Measurements from ENCODE around the gene FADS6. TPM values are rescaled to one million over a fixed set of nuclear protein-coding genes. Genes with fewer than 3 reads are reported as not detected.

The FADS6 gene
- polyA plus RNA-seq, 1 of the 3 experiments (the other 2 are of a cell fraction), result not detected

DNA sequence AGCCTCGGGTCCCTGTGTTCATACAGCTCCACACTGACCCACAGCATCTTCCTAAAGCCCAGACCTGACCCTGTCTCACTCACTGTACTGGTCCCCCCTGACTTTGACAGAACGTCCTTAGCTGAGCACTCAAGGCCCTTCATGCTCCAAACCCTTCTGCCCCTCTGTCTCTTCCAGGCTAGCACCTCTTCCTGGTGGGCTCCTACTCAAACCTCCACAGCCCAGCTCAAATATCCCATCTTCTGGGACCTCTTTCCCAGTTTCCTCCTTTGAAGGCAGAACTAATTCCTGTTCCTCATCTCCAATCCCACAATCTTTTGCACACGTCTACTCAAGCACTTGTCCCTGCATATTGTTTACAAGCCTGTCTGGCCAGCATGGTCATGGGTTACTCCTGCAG is 42.5 kb downstream of the FADS6 start:
- H3K27me3 ChIP-seq (ENCODE audit: insufficient read depth), result peaks cover 35% of the 10 kb centered on the region
- no peak overlapping the region for H2AFZ ChIP-seq (ENCODE audit: low read depth)
- no peaks in the 10 kb centered on the region for H3K79me2 ChIP-seq (ENCODE audit: insufficient read depth)
- H3K4me1 ChIP-seq (ENCODE audit: control insufficient read depth in 1 of 2, insufficient read depth in 2 of 2, low read depth in 1 of 2, low read length in 1 of 2), result no peaks in the 10 kb centered on the region; a peak in 1 of 4 replicates
- WGBS (ENCODE audit: low lambda C conversion rate), result 30% methylated on average over 3 of the region's 3 CpGs
- no peak overlapping the region for H3K4me3 ChIP-seq (ENCODE audit: low read depth in 2 of 2, low read length in 1 of 2)
- H3K9me2 ChIP-seq, result no peaks in the 10 kb centered on the region
- H4K20me1 ChIP-seq (ENCODE audit: insufficient read depth), result no peaks in the 10 kb centered on the region
- no peak for DNase-seq
- CTCF ChIA-PET, result interaction anchor here (47.7 to 98.1 kb wide), 2 partner anchors 9 to 33 kb away, joined by 3869 read pairs; partner anchors contain the start of genes FDXR, GRIN2C and NAT9
- H3K36me3 ChIP-seq (replicated peaks in 1 of 2; ENCODE audit: control insufficient read depth in 1 of 2, insufficient read depth in 2 of 2, low read length in 1 of 2), result no peaks in the 10 kb centered on the region
- no peak overlapping the region for H3K9ac ChIP-seq
- H3K4me2 ChIP-seq, result no peak overlapping the region
- TF ChIP-seq TAF1 (IDR thresholded peaks at IDR 0.05; ENCODE audit: borderline replicate concordance, low read depth, low read length), result no peak
- TF ChIP-seq, protein P1, sequence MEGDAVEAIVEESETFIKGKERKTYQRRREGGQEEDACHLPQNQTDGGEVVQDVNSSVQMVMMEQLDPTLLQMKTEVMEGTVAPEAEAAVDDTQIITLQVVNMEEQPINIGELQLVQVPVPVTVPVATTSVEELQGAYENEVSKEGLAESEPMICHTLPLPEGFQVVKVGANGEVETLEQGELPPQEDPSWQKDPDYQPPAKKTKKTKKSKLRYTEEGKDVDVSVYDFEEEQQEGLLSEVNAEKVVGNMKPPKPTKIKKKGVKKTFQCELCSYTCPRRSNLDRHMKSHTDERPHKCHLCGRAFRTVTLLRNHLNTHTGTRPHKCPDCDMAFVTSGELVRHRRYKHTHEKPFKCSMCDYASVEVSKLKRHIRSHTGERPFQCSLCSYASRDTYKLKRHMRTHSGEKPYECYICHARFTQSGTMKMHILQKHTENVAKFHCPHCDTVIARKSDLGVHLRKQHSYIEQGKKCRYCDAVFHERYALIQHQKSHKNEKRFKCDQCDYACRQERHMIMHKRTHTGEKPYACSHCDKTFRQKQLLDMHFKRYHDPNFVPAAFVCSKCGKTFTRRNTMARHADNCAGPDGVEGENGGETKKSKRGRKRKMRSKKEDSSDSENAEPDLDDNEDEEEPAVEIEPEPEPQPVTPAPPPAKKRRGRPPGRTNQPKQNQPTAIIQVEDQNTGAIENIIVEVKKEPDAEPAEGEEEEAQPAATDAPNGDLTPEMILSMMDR (IDR thresholded peaks at IDR 0.05), result no peak
- no peak for TF ChIP-seq JUND (IDR thresholded peaks at IDR 0.05)
- TF ChIP-seq, protein P2, sequence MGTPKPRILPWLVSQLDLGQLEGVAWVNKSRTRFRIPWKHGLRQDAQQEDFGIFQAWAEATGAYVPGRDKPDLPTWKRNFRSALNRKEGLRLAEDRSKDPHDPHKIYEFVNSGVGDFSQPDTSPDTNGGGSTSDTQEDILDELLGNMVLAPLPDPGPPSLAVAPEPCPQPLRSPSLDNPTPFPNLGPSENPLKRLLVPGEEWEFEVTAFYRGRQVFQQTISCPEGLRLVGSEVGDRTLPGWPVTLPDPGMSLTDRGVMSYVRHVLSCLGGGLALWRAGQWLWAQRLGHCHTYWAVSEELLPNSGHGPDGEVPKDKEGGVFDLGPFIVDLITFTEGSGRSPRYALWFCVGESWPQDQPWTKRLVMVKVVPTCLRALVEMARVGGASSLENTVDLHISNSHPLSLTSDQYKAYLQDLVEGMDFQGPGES (IDR thresholded peaks at IDR 0.05; ENCODE audit: low read depth, low read length), result no peak
- no peak for TF ChIP-seq TEAD4 (IDR thresholded peaks at IDR 0.05; ENCODE audit: borderline replicate concordance, insufficient read depth)
- TF ChIP-seq, protein P3, sequence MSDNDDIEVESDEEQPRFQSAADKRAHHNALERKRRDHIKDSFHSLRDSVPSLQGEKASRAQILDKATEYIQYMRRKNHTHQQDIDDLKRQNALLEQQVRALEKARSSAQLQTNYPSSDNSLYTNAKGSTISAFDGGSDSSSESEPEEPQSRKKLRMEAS (IDR thresholded peaks at IDR 0.05; ENCODE audit: low read depth), result no peak
- TF ChIP-seq, protein P4, sequence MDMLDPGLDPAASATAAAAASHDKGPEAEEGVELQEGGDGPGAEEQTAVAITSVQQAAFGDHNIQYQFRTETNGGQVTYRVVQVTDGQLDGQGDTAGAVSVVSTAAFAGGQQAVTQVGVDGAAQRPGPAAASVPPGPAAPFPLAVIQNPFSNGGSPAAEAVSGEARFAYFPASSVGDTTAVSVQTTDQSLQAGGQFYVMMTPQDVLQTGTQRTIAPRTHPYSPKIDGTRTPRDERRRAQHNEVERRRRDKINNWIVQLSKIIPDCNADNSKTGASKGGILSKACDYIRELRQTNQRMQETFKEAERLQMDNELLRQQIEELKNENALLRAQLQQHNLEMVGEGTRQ (IDR thresholded peaks at IDR 0.05; ENCODE audit: borderline replicate concordance, low read depth, low read length), result no peak
- no peak for TF ChIP-seq FOSL2 (IDR thresholded peaks at IDR 0.05; ENCODE audit: borderline replicate concordance, low read depth)
- TF ChIP-seq SIN3A (IDR thresholded peaks at IDR 0.05; ENCODE audit: borderline replicate concordance, low read depth, low read length), result no peak
- H3F3A ChIP-seq (replicated peaks; ENCODE audit: insufficient read depth), result no peaks in the 10 kb centered on the region
- H3K27ac ChIP-seq (ENCODE audit: low read depth in 2 of 2, low read length in 1 of 2), result no peak overlapping the region
- H3K9me3 ChIP-seq, result no peaks in the 10 kb centered on the region
- POLR2A ChIA-PET, result no interaction called here

DNA sequence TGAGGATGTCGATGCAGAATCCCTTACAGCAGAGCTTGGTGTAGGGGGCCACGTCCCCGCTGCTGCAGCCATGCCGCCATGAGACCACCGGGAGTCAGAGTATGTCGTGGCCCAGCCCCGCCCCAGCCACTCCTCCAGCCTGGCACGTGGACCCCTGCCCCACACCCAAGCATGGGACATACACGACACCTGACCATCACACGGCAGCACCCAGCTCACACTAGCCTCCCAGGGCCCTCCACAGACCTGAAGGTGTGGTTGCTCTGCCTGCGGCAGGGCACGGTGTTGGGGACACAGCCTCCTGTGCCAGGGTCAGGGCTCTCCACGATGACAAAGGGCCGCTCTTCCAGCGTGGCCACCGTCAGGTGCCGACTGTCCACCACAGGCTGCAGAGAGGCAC is 43.1 kb downstream of the FADS6 start:
- CTCF ChIA-PET, result interaction anchor here (47.7 to 98.1 kb wide), 2 partner anchors 9 to 32 kb away, joined by 3869 read pairs; partner anchors contain the start of genes FDXR, GRIN2C and NAT9
- whole genome bisulfite sequencing (ENCODE audit: low lambda C conversion rate), result 42% methylated on average over 7 of the region's 17 CpGs

More for the DNA sequence above, 43.1 kb downstream of the FADS6 start:
- TF ChIP-seq, protein P2 (IDR thresholded peaks at IDR 0.05; ENCODE audit: low read depth, low read length), result no peak
- TF ChIP-seq MXI1 (IDR thresholded peaks at IDR 0.05; ENCODE audit: low read depth, low read length) (no peak), RFX5 (IDR thresholded peaks at IDR 0.05; ENCODE audit: low read length) (no peak), RCOR1 (IDR thresholded peaks at IDR 0.05; ENCODE audit: low read length) (no peak), GABPA (IDR thresholded peaks at IDR 0.05; ENCODE audit: low read depth) (no peak), TAF1 (IDR thresholded peaks at IDR 0.05; ENCODE audit: borderline replicate concordance, low read depth, low read length) (no peak), SIN3A (IDR thresholded peaks at IDR 0.05; ENCODE audit: borderline replicate concordance, low read depth, low read length) (no peak), FOXJ3 (CRISPR knock-in tag; IDR thresholded peaks at IDR 0.05) (no peak), TEAD4 (IDR thresholded peaks at IDR 0.05; ENCODE audit: borderline replicate concordance, insufficient read depth) (no peak)
- TF ChIP-seq, protein P4 (IDR thresholded peaks at IDR 0.05; ENCODE audit: borderline replicate concordance, low read depth, low read length), result no peak
- TF ChIP-seq, protein P5, sequence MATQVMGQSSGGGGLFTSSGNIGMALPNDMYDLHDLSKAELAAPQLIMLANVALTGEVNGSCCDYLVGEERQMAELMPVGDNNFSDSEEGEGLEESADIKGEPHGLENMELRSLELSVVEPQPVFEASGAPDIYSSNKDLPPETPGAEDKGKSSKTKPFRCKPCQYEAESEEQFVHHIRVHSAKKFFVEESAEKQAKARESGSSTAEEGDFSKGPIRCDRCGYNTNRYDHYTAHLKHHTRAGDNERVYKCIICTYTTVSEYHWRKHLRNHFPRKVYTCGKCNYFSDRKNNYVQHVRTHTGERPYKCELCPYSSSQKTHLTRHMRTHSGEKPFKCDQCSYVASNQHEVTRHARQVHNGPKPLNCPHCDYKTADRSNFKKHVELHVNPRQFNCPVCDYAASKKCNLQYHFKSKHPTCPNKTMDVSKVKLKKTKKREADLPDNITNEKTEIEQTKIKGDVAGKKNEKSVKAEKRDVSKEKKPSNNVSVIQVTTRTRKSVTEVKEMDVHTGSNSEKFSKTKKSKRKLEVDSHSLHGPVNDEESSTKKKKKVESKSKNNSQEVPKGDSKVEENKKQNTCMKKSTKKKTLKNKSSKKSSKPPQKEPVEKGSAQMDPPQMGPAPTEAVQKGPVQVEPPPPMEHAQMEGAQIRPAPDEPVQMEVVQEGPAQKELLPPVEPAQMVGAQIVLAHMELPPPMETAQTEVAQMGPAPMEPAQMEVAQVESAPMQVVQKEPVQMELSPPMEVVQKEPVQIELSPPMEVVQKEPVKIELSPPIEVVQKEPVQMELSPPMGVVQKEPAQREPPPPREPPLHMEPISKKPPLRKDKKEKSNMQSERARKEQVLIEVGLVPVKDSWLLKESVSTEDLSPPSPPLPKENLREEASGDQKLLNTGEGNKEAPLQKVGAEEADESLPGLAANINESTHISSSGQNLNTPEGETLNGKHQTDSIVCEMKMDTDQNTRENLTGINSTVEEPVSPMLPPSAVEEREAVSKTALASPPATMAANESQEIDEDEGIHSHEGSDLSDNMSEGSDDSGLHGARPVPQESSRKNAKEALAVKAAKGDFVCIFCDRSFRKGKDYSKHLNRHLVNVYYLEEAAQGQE (IDR thresholded peaks at IDR 0.05; ENCODE audit: low read depth, low read length), result no peak
- no peaks in the 10 kb centered on the region for H4K20me1 ChIP-seq (ENCODE audit: insufficient read depth)
- H3K4me3 ChIP-seq (ENCODE audit: low read depth in 2 of 2, low read length in 1 of 2), result no peak overlapping the region
- H3K9ac ChIP-seq, result no peak overlapping the region
- no peak overlapping the region for H2AFZ ChIP-seq (ENCODE audit: low read depth)
- H3K9me2 ChIP-seq, result no peaks in the 10 kb centered on the region
- H3K4me2 ChIP-seq, result no peak overlapping the region
- H3K27me3 ChIP-seq (ENCODE audit: insufficient read depth), result peaks cover 31% of the 10 kb centered on the region
- H3K4me1 ChIP-seq (ENCODE audit: control insufficient read depth in 1 of 2, insufficient read depth in 2 of 2, low read depth in 1 of 2, low read length in 1 of 2), result no peaks in the 10 kb centered on the region; a peak in 1 of 4 replicates
- H3K36me3 ChIP-seq (replicated peaks in 1 of 2; ENCODE audit: control insufficient read depth in 1 of 2, insufficient read depth in 2 of 2, low read length in 1 of 2), result no peaks in the 10 kb centered on the region
- no peaks in the 10 kb centered on the region for H3F3A ChIP-seq (replicated peaks; ENCODE audit: insufficient read depth)
- H3K27ac ChIP-seq (ENCODE audit: low read depth in 2 of 2, low read length in 1 of 2), result no peak overlapping the region
- no peaks in the 10 kb centered on the region for H3K9me3 ChIP-seq
- no peaks in the 10 kb centered on the region for H3K79me2 ChIP-seq (ENCODE audit: insufficient read depth)
- POLR2A ChIA-PET, result no interaction called here
- no peak for DNase-seq
